Smooth muscle cell (in vitro differentiated cells): ENCODE data around the gene ASTN1. TPM values are rescaled to one million over a fixed set of nuclear protein-coding genes. Genes with fewer than 3 reads are reported as not detected.

ENCODE experiments used
- DNase-seq: peaks from one replicate; lab custom pipeline; 2025; ENCODE audit not compliant: unreplicated experiment; lab: John Stamatoyannopoulos, UW
- H2AFZ ChIP-seq: fragments of 200-600 bp; sonication (generic); 2 replicates; pipeline ENCODE4 v1.6.0; 2016; ENCODE audit warnings: antibody characterized with exemption, low read depth, mild to moderate bottlenecking
- H3F3A ChIP-seq: fragments of 200-600 bp; sonication (generic); 2 replicates; pipeline ENCODE4 v1.6.0; 2017; ENCODE audit warnings: antibody characterized with exemption, low read depth
- H3K27ac ChIP-seq: fragments of 200-600 bp; sonication (generic); 2 replicates; pipeline ENCODE4 v1.5.1; 2016; ENCODE audit warnings: low read depth, mild to moderate bottlenecking
- H3K27me3 ChIP-seq: fragments of 200-600 bp; sonication (generic); 2 replicates; pipeline ENCODE4 v1.6.1; 2016; ENCODE audit warnings: low read depth, mild to moderate bottlenecking
- H3K36me3 ChIP-seq: fragments of 200-600 bp; sonication (generic); 2 replicates; pipeline ENCODE4 v1.5.1; 2016; ENCODE audit warnings: low read depth
- H3K4me1 ChIP-seq: fragments of 200-600 bp; sonication (generic); 2 replicates; pipeline ENCODE4 v1.5.1; 2016; ENCODE audit warnings: low read depth
- H3K4me2 ChIP-seq: fragments of 200-600 bp; sonication (generic); 2 replicates; pipeline ENCODE4 v1.6.0; 2016; ENCODE audit warnings: mild to moderate bottlenecking
- H3K4me3 ChIP-seq: fragments of 200-600 bp; sonication (generic); 2 replicates; pipeline ENCODE4 v1.5.1; 2016; ENCODE audit warnings: mild to moderate bottlenecking
- H3K79me2 ChIP-seq: fragments of 200-600 bp; sonication (generic); 2 replicates; pipeline ENCODE4 v1.6.0; 2016; ENCODE audit warnings: low read depth, mild to moderate bottlenecking
- H3K9ac ChIP-seq: fragments of 200-600 bp; sonication (generic); 2 replicates; pipeline ENCODE4 v1.6.0; 2016; ENCODE audit warnings: low read depth
- H3K9me3 ChIP-seq: fragments of 200-600 bp; sonication (generic); replicated peaks from 2 replicates; pipeline ENCODE4 v1.5.1; 2016; ENCODE audit warnings: low read depth
- H4K20me1 ChIP-seq: fragments of 200-600 bp; sonication (generic); 2 replicates; pipeline ENCODE4 v1.6.0; 2016; ENCODE audit warnings: low read depth
- CTCF ChIP-seq: fragments of 200-600 bp; sonication (generic); IDR thresholded peaks from 2 replicates; pipeline ENCODE4 v1.5.1; 2017; ENCODE audit warnings: borderline replicate concordance, mild to moderate bottlenecking, antibody characterized with exemption; ENCODE audit not compliant: insufficient read depth, poor library complexity, severe bottlenecking
- WGBS: methylation state at CpG from one replicate; pipeline ENCODE4 v1.1.7; 2016; ENCODE audit warnings: low lambda C conversion rate; 5-methylcytosine and 5-hydroxymethylcytosine counted together
- polyA plus RNA-seq: library from polyadenylated mRNA; unstranded; fragments of >200 nt; fragmentation: Nextera tagmentation; extraction: Ambion mirVana; gene quantifications from 2 replicates; pipeline ENCODE4 v1.2.1, GENCODE V29; 2016
- total RNA-seq: library from RNA; depleted of rRNA; stranded (reverse); fragments of >200 nt; gene quantifications from 2 replicates; pipeline ENCODE4 v1.2.3, GENCODE V29; 2014

Gene ASTN1
- total and polyA plus RNA-seq, 2 experiments from 2014 or later = 0.04 TPM; not detected in 1

GRCh38 chr1:176957603-176958002 lies 206.9 kb downstream of the ASTN1 start:
- TF ChIP-seq CTCF = no peak
- no peaks in the 10 kb centered on the region for H3K36me3 ChIP-seq
- H3F3A ChIP-seq = no peaks in the 10 kb centered on the region
- H3K4me3 ChIP-seq = no peak overlapping the region
- no peak overlapping the region for H3K9ac ChIP-seq
- peaks cover 14% of the 10 kb centered on the region for H3K27me3 ChIP-seq
- H3K27ac ChIP-seq = no peak overlapping the region
- no peak for DNase-seq
- no peak overlapping the region for H2AFZ ChIP-seq
- no peaks in the 10 kb centered on the region for H3K9me3 ChIP-seq
- no peaks in the 10 kb centered on the region for H3K79me2 ChIP-seq
- 52% methylated on average over 10 of the region's 10 CpGs for WGBS
- H3K4me2 ChIP-seq = peak overlapping the region; percentile 40
- no peaks in the 10 kb centered on the region for H4K20me1 ChIP-seq
- no peaks in the 10 kb centered on the region for H3K4me1 ChIP-seq

- DNase-seq = no peak
Observed at GRCh38 chr1:176954242-176954641, 210.3 kb downstream of the ASTN1 start.

GRCh38 chr1:176950736-176951324 lies 213.7 kb downstream of the ASTN1 start:
- Histone ChIP-seq H3K27ac (no peak overlapping the region), H4K20me1 (no peaks in the 10 kb centered on the region), H3K4me1 (no peaks in the 10 kb centered on the region), H3K9ac (no peak overlapping the region), H3K36me3 (no peaks in the 10 kb centered on the region), H3K4me3 (no peak overlapping the region), H3K9me3 (no peaks in the 10 kb centered on the region), H2AFZ (no peak overlapping the region), H3K4me2 (no peak overlapping the region), H3F3A (no peaks in the 10 kb centered on the region), H3K27me3 (peaks cover 29% of the 10 kb centered on the region), H3K79me2 (no peaks in the 10 kb centered on the region)
- 70% methylated on average over 2 of the region's 2 CpGs for WGBS
- TF ChIP-seq CTCF = no peak
- no peak for DNase-seq

More at GRCh38 chr1:176954242-176954641, 210.3 kb downstream of the ASTN1 start:
- Histone ChIP-seq H3K36me3 (no peaks in the 10 kb centered on the region), H2AFZ (no peak overlapping the region), H3K4me2 (no peak overlapping the region), H3K4me3 (no peak overlapping the region), H3K27me3 (peaks cover 23% of the 10 kb centered on the region), H3K79me2 (no peaks in the 10 kb centered on the region), H3K4me1 (no peaks in the 10 kb centered on the region), H3F3A (no peaks in the 10 kb centered on the region), H3K27ac (no peak overlapping the region), H3K9me3 (no peaks in the 10 kb centered on the region), H3K9ac (no peak overlapping the region), H4K20me1 (no peaks in the 10 kb centered on the region)
- TF ChIP-seq CTCF = no peak

- Histone ChIP-seq H3K79me2 (no peaks in the 10 kb centered on the region), H3K27me3 (peaks cover 29% of the 10 kb centered on the region), H3K4me2 (no peak overlapping the region), H3K27ac (no peak overlapping the region), H3F3A (no peaks in the 10 kb centered on the region), H3K36me3 (no peaks in the 10 kb centered on the region), H3K9me3 (no peaks in the 10 kb centered on the region), H2AFZ (no peak overlapping the region), H3K9ac (no peak overlapping the region), H3K4me3 (no peak overlapping the region), H3K4me1 (no peaks in the 10 kb centered on the region), H4K20me1 (no peaks in the 10 kb centered on the region)
- TF ChIP-seq CTCF = peak; percentile 59
- 21% methylated on average over 17 of the region's 17 CpGs for WGBS
- DNase-seq = no peak
Observed at GRCh38 chr1:176949033-176949662, 215.4 kb downstream of the ASTN1 start.
